Suppressor macrophage treated with lipopolysaccharide for 4 hours (primary cell): ENCODE results near the gene DPT.

Source experiments
- DNase-seq: peaks from one replicate; pipeline ENCODE4 v3.0.0-alpha.2; 2020

The DPT gene

DNA sequence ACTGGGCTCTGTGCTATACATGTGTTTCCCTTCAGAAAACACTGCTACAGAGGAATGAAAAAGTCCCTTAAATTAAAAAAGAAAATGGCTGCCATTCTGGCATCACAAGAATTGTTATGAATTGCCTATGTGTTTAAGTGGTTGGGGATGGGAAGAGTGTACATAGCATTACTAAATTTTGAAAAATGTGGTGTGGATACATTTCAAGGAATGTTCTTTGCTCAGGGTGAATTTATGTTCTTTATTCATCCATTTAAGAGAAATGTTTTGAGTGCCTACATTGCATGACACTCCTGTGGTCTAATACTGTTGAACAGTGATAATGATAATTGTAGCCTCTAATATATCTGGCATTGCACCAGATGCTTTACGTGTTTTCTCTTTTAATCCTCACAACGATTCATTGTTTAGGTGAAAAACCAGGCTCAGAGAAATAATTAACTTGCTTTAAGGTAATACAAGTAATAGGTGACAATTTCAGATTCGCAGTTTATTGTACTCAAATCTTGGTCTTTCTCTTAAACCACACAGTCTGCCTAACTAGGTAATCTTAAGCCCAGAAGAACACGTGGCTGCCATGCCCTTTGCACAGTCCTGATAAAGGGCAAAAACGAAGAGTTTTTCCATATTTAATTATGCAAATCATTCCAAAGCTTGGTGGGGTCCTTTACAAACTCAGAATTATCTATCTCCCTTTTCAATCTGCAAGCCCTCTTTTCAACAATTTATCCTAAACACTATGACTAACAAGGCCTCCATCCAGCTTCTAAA lies 31.5 kb downstream of the DPT start:
- DNase-seq = no peak

DNA sequence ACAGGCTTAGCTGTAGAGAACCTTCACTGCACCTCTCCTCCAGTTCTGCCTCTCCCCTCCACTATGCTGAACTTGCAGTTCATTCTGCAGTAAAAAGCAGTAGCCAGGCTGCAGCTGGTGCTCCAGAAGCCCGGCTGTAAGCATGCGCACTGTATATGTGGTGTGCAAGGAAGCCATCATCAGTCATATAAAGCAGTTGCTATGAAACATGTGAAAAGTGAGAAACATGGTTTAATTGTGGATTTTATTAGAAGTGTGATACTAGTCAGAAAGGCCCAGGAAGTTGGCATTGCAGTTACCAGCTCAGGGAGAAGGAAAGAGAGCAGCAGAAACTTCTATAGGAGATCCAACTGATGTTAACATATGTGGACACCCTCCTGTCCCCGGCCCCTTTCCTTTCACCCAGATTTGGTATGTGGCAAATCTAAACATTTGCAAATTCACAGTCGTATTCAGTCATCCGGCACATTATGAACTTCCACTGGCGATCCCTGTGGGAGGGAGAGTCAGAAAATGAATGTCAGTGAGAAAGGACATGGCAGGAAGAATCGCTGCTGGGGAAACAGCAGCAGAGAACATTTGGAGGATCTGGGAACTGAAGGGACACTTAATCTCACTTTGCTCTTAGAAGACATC lies 32.8 kb downstream of the DPT start:
- no peak for DNase-seq

DNA sequence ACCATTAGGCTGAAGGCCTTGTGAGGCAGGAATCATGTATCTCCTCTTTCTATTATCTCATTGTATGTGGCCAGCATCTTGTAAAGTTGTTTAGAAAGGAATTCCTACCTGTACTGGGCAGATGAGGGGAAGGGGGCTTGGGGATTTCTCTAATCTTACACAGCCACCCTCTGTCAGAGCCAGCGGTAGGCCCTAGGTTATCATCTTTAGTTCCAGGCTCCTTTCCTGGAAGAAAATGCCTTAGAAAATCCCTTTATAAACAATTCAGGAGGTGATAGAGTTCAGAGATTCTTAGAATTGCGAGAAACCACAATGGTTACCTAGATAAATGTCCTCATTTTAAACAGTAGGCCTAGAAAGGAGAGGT lies 35.2 kb downstream of the DPT start:
- no peak for DNase-seq

DNA sequence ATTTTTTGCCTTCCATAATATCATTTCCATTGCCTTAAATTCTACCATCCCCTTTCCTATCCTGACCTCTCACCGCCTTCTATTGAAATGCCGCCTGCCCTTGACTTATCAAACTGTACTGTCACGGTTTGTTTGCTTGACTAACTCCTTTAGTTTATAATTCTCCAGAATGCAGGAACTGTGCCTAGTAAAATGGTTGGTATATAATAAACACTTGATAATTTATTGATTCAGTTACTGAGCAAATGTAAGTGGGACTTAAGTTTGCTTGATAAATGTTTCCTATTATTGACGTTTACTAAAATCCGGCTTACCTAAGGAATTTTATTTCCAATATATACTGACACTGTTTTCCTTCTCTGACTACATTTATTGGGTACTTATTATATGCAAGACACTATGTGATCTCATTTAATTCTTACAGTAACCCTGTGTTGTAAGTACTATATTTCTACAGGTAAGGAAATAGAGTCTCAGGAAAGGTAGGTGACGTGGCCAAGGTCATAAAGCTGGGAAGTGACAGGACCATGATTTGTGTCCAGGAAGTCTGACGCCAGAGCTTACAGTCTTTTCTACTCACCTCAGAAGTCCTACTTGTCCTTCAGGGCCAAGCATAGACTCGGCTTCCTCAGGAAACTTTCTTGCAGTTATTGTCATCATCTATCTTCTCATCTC lies 35.7 kb downstream of the DPT start:
- no peak for DNase-seq

DNA sequence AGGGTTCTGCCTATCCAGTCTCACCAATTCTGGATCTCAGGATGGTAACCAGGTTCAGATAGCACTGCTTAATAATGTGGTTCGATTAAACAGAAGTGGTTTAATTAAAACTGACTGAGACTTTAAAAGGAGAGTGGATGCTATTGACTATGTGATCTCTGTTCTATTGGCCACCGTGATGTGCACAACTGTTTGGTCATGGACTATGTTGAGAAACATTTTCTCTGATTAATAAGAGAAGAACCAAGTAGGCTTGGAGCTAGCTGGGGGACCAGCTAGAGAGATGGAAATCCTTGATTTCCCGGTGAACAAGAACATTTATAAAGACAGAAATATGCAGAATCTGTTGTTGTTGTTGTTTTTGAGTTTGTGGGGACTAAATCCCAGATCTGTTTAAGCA lies 36.5 kb downstream of the DPT start:
- DNase-seq = no peak

DNA sequence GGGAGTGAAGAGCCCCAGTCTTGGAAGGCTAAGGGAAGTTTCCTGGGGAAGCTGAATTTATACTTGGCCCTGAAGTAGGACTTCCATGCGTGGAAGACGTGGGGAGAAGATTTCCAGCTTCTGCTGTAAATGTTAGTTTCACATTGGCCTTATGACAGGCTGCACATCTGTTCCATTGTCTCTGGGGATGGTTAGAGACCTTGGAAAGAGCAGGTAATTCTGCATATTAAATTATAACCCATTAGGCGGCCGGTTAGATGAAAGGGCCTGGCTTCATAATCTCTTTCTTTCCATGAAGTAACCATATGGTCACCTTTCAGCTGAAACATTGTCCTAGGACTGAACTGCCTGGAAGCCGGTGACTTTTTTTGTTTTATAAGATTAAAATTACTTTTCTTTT lies 37.5 kb downstream of the DPT start:
- DNase-seq = no peak

DNA sequence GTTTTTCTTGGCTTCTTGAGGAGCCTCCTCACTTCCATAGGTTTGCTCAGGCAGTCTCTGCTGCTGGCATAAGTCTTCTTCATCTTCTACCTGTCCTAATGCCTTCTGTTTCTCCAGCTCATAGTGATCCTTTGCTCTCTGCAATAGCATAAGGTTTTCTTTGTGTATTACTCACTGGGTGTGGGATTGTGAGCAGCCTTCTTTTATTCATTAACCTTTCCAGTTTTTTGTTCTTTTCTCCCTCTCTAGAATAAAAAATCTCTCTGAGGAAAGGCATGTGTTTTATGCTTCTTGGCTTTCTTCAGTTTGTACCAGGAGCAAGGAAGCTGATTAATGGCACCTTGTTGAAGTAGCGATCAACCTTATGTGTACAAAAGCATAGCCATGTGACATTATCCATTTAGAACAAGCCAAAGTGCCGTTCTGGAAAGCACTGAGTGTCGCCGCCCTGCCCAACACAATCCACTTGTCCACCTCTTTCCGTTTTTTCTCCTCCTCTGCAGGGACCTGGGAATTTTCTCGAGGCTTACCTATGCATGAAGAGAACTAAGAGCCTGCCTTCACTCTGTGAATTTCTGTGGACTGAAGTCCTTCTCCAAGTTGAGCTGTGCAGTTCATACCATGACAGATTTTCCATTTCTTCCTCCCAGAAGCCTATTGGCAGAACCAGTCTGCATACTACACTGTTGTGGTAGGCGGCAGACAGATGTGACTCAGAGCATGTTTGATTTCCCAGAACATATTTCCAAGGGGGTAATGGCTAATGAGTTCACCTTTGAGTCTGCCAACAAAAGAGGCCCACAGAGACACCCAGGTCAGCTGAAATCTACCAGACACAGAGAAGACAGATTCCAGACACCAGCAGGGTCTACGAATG lies 39.0 kb downstream of the DPT start:
- DNase-seq = no peak

DNA sequence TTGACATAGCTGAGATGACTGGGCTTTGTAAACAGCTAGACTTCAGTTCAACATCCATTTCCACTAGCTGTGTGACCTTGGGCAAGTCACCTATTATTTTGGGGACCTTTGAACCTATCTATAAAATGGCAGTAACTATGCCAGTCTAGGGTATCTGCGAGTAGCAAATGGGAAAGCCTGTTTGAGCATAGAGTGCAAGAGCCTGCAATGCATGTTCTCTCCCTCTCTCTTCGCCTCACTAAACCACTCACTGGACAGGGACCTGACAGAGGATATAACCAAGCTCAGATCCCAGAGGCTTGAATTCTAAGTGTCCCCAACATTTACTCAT lies 39.7 kb downstream of the DPT start:
- no peak for DNase-seq

DNA sequence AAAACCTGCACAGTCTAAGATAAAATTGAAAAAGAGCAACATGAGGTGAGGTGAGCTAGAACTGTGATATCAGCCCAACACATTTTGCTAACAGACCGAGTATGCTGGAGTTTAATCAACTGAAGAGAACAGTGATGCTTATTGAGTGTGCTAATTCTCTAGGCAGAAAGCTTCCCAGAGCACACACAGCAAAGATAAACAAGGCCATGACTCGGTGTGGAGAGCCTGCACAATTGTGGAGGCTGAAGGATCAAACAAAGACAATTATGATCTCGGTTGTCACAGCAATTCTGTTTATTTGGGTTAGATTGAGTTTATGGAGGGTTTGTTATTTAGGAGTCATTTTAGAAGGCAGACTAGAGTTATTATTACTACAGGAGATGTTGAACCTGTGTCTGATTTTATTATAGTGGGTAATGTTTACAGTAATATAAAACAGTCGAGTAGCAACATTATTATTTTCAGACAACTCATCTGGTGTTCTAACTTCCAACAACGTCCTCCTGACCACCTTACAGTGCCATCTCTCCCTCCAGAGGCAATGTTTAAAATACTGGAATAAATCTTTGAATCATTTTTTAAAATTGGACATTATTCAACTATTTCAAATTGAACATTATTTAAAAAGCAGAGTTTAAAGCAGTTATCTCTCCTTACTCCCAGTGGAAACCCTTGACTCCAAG lies 40.2 kb downstream of the DPT start:
- no peak for DNase-seq

DNA sequence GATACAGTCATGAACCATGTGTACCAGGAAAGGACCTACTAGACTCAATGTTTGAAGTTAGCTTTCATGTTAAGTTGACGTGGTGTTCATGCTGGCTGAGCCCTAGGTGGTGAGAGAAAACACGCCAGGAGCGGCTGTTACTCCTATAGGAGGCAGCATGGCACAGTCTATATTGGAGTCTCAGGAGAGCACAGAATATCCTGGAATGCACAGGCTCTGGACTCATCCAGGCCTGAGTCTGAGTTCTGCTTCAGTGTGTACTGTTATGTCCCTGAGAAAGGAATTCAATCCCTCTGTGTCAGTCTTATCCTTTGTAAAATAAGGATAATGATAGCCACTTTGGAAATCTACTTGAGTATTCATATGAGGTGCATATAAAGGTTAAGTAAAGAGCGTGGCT lies 41.2 kb downstream of the DPT start:
- DNase-seq = no peak

DNA sequence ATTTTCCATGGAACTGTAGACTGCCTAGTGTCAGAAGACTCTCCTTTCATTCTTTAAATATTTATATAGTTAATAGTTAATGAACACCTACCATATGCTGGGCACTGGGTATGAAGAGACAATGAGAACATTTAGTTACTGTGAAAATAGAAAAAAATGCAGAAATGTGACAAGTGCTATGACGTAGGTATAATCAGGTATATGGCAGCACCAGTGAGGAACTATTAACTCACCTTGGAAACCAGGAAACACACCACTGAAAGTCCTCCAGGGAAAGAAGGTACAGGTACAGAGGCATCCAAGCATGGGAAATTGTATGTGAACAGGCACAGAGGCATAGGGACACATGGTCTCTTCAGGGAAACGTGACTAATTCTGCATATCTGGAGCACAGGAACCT lies 42.3 kb downstream of the DPT start:
- no peak for DNase-seq

DNA sequence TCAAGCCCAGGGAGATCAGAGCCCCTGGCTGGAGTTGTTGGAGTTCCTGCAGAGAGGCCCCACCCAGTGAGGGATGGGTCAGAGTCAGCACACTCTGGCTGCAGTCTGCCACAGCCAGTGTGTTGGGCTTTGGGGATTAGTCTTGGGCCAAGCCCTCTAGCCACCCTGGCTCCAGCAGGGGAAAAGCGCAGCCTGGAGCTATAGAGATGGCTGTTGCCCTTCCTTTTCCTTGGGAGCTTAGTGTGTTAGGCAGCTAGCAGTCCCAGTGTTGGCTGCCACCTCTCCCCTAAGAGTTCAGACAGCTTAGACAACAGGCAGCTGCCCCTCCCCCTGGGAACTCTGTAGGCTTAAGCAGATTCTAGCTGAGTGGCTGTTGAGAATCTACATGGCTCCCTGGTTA lies 45.1 kb downstream of the DPT start:
- DNase-seq = no peak

DNA sequence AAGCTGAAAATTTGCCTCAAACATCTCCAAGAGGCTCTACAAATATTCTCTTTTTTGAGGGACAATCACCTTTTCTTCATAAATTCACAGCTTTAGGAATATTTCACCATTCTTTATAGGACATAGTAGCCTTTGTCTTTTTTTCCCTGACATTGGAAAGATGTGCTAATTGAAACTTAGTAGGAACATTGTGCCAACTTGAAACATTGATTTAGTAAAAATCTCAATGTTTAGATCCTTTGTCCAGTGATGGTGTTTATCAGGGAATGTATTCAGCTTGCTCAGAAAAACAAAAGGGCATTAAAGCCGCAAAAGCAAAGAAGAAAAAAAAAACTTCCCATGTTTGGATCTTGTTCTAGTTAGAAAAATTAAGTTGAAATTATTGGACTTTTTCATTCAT lies 52.1 kb downstream of the DPT start:
- no peak for DNase-seq

DNA sequence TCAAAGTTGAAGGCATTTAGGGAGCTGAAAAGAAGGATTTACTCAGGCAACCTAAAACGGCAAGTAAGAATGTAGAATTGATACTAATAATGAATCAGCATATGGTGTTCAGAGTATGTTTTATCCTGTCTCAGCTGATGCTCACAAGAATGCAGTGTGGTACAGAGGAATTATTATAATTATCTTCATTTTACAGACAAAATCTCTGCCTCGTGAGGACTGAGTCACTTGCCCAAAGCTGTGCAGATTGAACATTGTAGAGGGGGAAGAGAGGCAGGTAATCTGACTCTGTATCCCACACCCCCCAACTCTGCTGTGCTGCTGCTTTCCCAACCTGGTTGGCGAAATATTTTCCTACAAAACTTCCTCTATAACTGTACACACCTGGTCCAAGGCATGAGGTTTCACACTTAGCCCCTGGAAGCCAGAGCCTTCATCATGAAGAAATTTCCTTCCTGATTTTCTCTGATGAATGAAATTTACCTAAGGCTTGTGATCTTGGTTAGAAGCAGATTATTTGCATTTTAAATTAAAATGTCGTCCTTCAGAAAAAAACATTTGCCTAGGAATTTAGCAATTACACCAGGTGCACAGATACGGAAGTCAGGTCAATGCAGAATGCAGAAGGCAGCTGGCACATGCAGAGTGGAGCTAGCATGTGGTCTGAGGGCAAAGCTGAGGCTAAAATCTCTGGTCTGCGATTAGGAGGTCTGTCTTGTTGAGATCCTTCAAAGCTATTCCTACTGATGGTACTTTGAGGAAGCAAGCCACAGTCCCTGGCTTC lies 52.8 kb downstream of the DPT start:
- no peak for DNase-seq

DNA sequence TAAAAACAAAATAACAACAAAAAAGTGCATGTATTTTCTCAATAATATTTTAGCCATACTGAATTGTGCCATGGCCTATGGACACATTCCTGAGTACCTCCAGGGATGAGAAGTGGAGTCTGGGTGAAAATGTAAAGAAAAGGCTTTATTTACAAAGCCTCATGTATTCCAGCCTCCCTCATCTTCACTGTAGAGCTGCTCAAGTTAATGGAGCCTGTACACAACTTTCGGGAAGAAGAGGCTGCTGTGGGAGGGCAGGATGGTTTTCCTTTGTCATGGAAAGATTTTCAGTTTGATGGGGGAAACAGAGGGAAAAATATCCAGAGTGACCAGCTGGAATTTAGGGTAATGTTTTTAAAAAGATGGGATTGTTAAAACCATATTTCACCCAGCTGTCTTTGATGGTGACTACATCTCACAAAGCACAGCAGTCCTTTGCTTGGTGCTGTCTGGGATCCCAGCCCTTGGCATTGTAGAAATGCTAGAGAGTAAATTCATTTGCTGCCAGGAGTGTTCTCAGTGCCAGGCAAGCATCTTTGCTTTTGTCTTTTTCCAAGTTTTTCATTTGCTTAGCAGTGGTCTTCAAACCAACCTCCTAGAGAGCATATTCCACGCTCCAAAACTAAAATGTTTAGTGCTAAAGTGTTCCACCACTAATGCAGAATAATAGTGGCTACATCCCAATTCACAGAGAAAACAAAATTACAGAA lies 54.9 kb downstream of the DPT start:
- DNase-seq = no peak

DNA sequence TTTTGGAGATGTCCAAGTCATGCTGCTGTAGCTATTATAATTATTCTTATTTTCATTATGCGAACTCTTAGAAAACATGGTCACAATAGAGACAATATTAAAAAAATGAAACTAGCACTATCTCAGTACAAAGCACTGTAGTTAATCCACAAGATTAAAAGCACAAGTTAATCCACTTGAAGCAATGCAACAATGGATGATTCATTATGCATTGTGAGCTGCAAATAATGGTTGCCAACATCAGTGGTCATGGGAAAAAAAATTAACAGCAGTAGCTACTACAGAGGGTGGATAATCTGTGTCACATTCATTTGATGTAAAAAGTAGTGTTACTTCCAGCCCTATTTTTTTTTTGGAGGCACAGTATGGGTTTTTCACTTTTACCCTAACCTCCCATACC lies 56.7 kb downstream of the DPT start:
- DNase-seq = no peak

DNA sequence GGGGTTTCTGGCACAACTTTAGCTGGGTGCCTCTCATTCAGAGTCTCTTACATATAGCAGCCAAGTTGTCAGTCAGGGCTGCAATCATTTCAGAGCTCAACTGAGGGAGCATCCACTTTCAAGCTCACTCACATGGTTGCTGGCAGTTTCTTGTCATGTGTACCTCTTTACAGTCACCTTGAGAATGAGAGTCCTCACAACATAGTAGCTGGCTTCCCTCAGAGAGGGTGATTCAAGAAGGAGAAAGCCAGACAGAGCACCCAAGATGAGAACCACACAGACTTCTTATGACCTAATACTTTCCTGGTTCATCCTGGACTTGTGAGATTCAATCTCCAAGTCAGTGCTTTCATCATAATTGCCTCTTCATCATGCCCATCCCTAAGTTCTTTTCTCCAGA lies 57.2 kb downstream of the DPT start:
- DNase-seq = no peak

DNA sequence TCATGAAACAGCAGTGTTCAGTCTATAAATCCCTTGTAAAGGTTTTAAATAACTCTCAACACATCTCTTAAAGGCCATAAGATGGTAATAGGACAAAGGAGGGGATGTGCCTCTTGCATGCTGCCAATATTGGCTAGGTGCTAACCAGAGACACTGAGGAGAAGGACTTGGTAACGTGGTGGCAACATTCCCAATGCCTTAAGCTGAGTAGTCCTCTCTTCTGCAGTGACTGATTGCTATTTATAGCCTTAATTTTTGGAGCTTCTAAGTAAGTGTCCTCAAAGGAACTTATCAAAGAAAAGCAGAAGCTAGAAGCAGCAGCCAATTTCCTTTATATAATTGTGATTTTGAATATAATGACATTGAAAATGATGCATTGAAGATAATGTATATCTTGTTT lies 63.0 kb downstream of the DPT start:
- no peak for DNase-seq

DNA sequence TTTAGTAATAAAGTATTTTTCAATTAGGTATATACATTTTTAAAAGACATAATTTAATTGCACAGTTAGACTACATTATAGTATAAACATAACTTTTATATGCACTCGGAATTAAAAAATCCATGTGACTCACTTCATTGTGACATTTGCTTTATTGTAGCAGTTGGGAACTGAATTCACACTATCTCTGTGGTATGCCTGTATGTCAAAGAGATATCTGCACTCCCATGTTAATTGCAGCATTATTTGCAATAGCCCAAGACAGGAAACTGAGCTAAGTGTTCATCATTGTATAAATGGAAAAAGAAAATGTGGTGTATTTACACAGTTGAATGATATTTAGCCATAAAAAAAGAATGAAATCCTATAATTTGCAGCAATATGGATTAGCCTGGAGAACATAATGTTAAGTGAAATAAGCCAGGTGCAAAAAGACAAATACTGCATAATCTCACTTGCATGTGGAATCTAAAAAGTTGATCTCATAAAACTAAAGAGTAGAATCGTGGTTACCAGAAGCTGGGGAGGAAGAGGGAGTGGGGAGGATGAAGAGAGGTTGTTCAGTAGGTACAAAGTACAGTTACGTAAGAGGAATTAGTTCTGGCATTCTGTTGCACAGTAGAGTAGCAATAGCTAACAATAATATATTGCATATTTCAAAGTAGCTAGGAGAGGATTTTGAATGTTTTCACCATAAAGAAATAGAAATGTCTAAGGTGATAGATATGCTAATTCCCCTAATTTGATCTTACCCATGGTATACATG lies 64.8 kb downstream of the DPT start:
- DNase-seq = no peak

DNA sequence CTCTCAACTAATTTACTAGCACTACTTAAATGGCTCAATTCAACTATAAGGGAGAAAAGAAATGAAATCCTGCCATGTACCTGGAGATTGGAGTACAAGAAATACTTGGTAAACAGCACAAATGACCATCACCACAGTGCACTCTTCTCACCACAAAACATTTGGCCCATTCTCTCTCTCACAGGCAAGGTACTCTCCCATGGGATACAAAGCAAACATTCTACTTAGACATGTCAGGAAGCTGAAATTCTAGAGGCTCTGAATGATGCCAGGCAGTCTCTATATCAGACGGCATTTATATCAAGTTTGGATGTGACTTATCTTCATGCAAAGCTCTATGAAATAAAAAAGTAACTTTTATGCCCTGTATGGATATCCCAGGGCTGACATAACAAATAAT lies 72.5 kb downstream of the DPT start:
- no peak for DNase-seq
